ENCODE data around the gene HSPA8.

Gene HSPA8

GRCh38 chr11:123052901-123053721 lies 8.8 kb downstream of the HSPA8 start:
- TF ChIP-seq CTCF (IDR thresholded peaks at IDR 0.05; ENCODE audit: low read depth, low read length), result no peak
- DNase-seq (ENCODE audit: extremely low read depth, low read depth), result no peak

GRCh38 chr11:123051634-123052033 lies 10.3 kb downstream of the HSPA8 start:
- no peak for DNase-seq (ENCODE audit: extremely low read depth, low read depth)
- no peak for TF ChIP-seq CTCF (IDR thresholded peaks at IDR 0.05; ENCODE audit: low read depth, low read length)

GRCh38 chr11:123051146-123051545 lies 10.8 kb downstream of the HSPA8 start:
- DNase-seq (ENCODE audit: extremely low read depth, low read depth), result no peak
- TF ChIP-seq CTCF (IDR thresholded peaks at IDR 0.05; ENCODE audit: low read depth, low read length), result no peak

- TF ChIP-seq CTCF (IDR thresholded peaks at IDR 0.05; ENCODE audit: low read depth, low read length), result no peak
- DNase-seq (ENCODE audit: extremely low read depth, low read depth), result no peak
These were observed 14.0 kb downstream of the HSPA8 start for GRCh38 chr11:123047947-123048293.

- no peak for DNase-seq (ENCODE audit: extremely low read depth, low read depth)
- TF ChIP-seq CTCF (IDR thresholded peaks at IDR 0.05; ENCODE audit: low read depth, low read length), result no peak
These were observed 14.5 kb downstream of the HSPA8 start for GRCh38 chr11:123047266-123047946.

- no peak for TF ChIP-seq CTCF (IDR thresholded peaks at IDR 0.05; ENCODE audit: low read depth, low read length)
- no peak for DNase-seq (ENCODE audit: extremely low read depth, low read depth)
These were observed 15.3 kb downstream of the HSPA8 start for GRCh38 chr11:123046473-123047259.

- TF ChIP-seq CTCF (IDR thresholded peaks at IDR 0.05; ENCODE audit: low read depth, low read length), result no peak
These were observed 16.8 kb downstream of the HSPA8 start for GRCh38 chr11:123045101-123045500.

More at GRCh38 chr11:123045101-123045500, 16.8 kb downstream of the HSPA8 start:
- DNase-seq (ENCODE audit: extremely low read depth, low read depth), result no peak

Data from AG09319 (cell line).